Ectodermal cell (in vitro differentiated cells): ENCODE data around the gene MXI1.
"Not testable (repeated sequence)": the region's sequence is repeated elsewhere in the genome, so short reads cannot be mapped to it uniquely, and the experiment has no call there.

Experiments
- H3K27ac ChIP-seq: 2 replicates; pipeline ENCODE4 v1.7.0; 2013; ENCODE audit warnings: mild to moderate bottlenecking, low read depth, low read length; ENCODE audit not compliant: insufficient read depth, poor library complexity, severe bottlenecking
- H3K27me3 ChIP-seq: 2 replicates; pipeline ENCODE4 v1.7.0; 2013; ENCODE audit warnings: mild to moderate bottlenecking, low read length; ENCODE audit not compliant: insufficient read depth, control insufficient read depth, poor library complexity, severe bottlenecking
- H3K36me3 ChIP-seq: one replicate; pipeline ENCODE4 v1.7.0; 2013; ENCODE audit warnings: low read length; ENCODE audit not compliant: control insufficient read depth, insufficient read depth
- H3K4me1 ChIP-seq: one replicate; pipeline ENCODE4 v1.7.0; 2013; ENCODE audit warnings: low read length; ENCODE audit not compliant: control insufficient read depth, insufficient read depth
- H3K4me3 ChIP-seq: 2 replicates; pipeline ENCODE4 v1.7.0; 2013; ENCODE audit warnings: low read depth, low read length, control low read depth; ENCODE audit not compliant: insufficient read depth
- H3K9me3 ChIP-seq: 2 replicates; pipeline ENCODE4 v1.7.0; 2013; ENCODE audit warnings: mild to moderate bottlenecking, low read length, moderate library complexity; ENCODE audit not compliant: control insufficient read depth
- WGBS, 2 experiments: methylation state at CpG; one replicate each; pipeline ENCODE4 v1.1.7; 2013; ENCODE audit warnings: missing lambda C conversion rate in 2 of 2; 5-methylcytosine and 5-hydroxymethylcytosine counted together

The MXI1 gene

GRCh38 chr10:110237894-110238480 is 30.6 kb downstream of the MXI1 start:
- Histone ChIP-seq H3K27me3 (no peaks in the 10 kb centered on the region), H3K4me3 (no peak overlapping the region), H3K9me3 (no peaks in the 10 kb centered on the region), H3K27ac (no peak overlapping the region), H3K4me1 (no peaks in the 10 kb centered on the region), H3K36me3 (peaks cover 6% of the 10 kb centered on the region)
- 91 to 93% methylated on average over 2 of the region's 2 CpGs for WGBS, 2 experiments

- no peaks in the 10 kb centered on the region for H3K9me3 ChIP-seq
Measured at GRCh38 chr10:110239892-110240291, 32.5 kb downstream of the MXI1 start.

GRCh38 chr10:110241407-110241806 is 34.0 kb downstream of the MXI1 start:
- H3K9me3 ChIP-seq: no peaks in the 10 kb centered on the region
- no peak overlapping the region for H3K27ac ChIP-seq
- WGBS, 2 experiments: 86 to 94% methylated on average over 1 to 2 of the region's 3 CpGs
- H3K27me3 ChIP-seq: no peaks in the 10 kb centered on the region
- H3K4me3 ChIP-seq: no peak overlapping the region
- H3K36me3 ChIP-seq: peaks cover 6% of the 10 kb centered on the region
- H3K4me1 ChIP-seq: no peaks in the 10 kb centered on the region

More at GRCh38 chr10:110239892-110240291, 32.5 kb downstream of the MXI1 start:
- Histone ChIP-seq H3K4me3 (no peak overlapping the region), H3K27ac (no peak overlapping the region), H3K4me1 (no peaks in the 10 kb centered on the region), H3K36me3 (peaks cover 6% of the 10 kb centered on the region), H3K27me3 (no peaks in the 10 kb centered on the region)

GRCh38 chr10:110241841-110242240 is 34.4 kb downstream of the MXI1 start:
- Histone ChIP-seq H3K27ac (no peak overlapping the region), H3K36me3 (peaks cover 6% of the 10 kb centered on the region), H3K9me3 (no peaks in the 10 kb centered on the region), H3K4me1 (no peaks in the 10 kb centered on the region), H3K27me3 (no peaks in the 10 kb centered on the region), H3K4me3 (no peak overlapping the region)
- WGBS, 2 experiments: 80 to 92% methylated on average over 2 of the region's 2 CpGs

GRCh38 chr10:110242511-110242910 is 35.1 kb downstream of the MXI1 start:
- Histone ChIP-seq H3K36me3 (peaks cover 6% of the 10 kb centered on the region), H3K4me3 (no peak overlapping the region), H3K9me3 (no peaks in the 10 kb centered on the region), H3K27ac (no peak overlapping the region), H3K4me1 (no peaks in the 10 kb centered on the region), H3K27me3 (no peaks in the 10 kb centered on the region)
- WGBS, 2 experiments: 89 to 93% methylated on average over 1 of the region's 1 CpG

- no peak overlapping the region for H3K4me3 ChIP-seq
Measured at GRCh38 chr10:110244550-110244949, 37.1 kb downstream of the MXI1 start.

GRCh38 chr10:110247833-110248232 is 40.4 kb downstream of the MXI1 start:
- H3K27ac ChIP-seq, H3K4me1 ChIP-seq, H3K9me3 ChIP-seq, H3K4me3 ChIP-seq, H3K36me3 ChIP-seq, H3K27me3 ChIP-seq: not testable (repeated sequence)
- WGBS, 2 experiments: 91% methylated on average over 3 to 4 of the region's 5 CpGs

More at GRCh38 chr10:110244550-110244949, 37.1 kb downstream of the MXI1 start:
- H3K36me3 ChIP-seq: no peaks in the 10 kb centered on the region
- no peak overlapping the region for H3K27ac ChIP-seq
- WGBS, 2 experiments: 60% methylated on average over 2 of the region's 3 CpGs; no CpG with 5 or more reads in 1 of the 2 experiments
- H3K9me3 ChIP-seq: no peaks in the 10 kb centered on the region
- H3K4me1 ChIP-seq: no peaks in the 10 kb centered on the region
- no peaks in the 10 kb centered on the region for H3K27me3 ChIP-seq

GRCh38 chr10:110249489-110249888 is 42.1 kb downstream of the MXI1 start:
- not testable (repeated sequence) for H3K4me3 ChIP-seq, H3K36me3 ChIP-seq, H3K27ac ChIP-seq, H3K9me3 ChIP-seq, H3K27me3 ChIP-seq, H3K4me1 ChIP-seq
- WGBS, 2 experiments: 71% methylated on average over 1 of the region's 1 CpG; no CpG with 5 or more reads in 1 of the 2 experiments

GRCh38 chr10:110251392-110251791 is 44.0 kb downstream of the MXI1 start:
- H3K9me3 ChIP-seq, H3K4me3 ChIP-seq, H3K27ac ChIP-seq, H3K27me3 ChIP-seq, H3K4me1 ChIP-seq, H3K36me3 ChIP-seq: not testable (repeated sequence)
- 90 to 91% methylated on average over 1 of the region's 1 CpG for WGBS, 2 experiments

GRCh38 chr10:110252151-110252550 is 44.7 kb downstream of the MXI1 start:
- WGBS, 2 experiments: 84 to 88% methylated on average over 1 of the region's 1 CpG
- no peak overlapping the region for H3K27ac ChIP-seq
- H3K4me3 ChIP-seq: no peak overlapping the region
- H3K9me3 ChIP-seq: no peaks in the 10 kb centered on the region
- H3K36me3 ChIP-seq: no peaks in the 10 kb centered on the region
- H3K27me3 ChIP-seq: no peaks in the 10 kb centered on the region
- H3K4me1 ChIP-seq: no peaks in the 10 kb centered on the region

GRCh38 chr10:110254467-110254866 is 47.1 kb downstream of the MXI1 start:
- Histone ChIP-seq H3K27ac (no peak overlapping the region), H3K27me3 (no peaks in the 10 kb centered on the region), H3K9me3 (no peaks in the 10 kb centered on the region), H3K4me1 (no peaks in the 10 kb centered on the region), H3K4me3 (no peak overlapping the region), H3K36me3 (no peaks in the 10 kb centered on the region)
